RCC 7860 (cell line): ENCODE results near the gene UFM1.
"Not testable (repeated sequence)": the region's sequence is repeated elsewhere in the genome, so short reads cannot be mapped to it uniquely, and the experiment has no call there.

Source experiments
- DNase-seq: peaks from one replicate; pipeline ENCODE4 v3.0.0-alpha.2; 2015; ENCODE audit warnings: low spot score
- FAIRE-seq: peaks from 2 replicates; lab custom pipeline; 2012; peaks lifted over from hg19 to GRCh38; lab: Jason Lieb, UNC

UFM1 gene

DNA sequence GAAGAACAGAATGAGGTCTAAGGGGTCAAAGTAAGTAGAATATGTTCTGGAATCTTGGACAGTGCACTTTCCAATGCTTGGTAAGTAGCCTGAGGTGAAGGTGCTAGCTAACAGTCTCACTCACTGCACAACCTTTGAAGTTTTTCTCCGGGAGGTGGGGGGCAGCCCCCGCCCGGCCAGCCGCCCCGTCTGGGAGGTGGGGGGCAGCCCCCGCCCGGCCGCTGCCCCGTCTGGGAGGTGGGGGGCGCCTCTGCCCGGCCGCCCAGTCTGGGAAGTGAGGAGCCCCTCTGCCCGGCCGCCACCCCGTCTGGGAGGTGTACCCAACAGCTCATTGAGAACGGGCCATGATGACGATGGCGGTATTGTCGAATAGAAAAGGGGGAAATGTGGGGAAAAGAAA, 14.1 kb downstream of the UFM1 start:
- DNase-seq, FAIRE-seq: not testable (repeated sequence)

DNA sequence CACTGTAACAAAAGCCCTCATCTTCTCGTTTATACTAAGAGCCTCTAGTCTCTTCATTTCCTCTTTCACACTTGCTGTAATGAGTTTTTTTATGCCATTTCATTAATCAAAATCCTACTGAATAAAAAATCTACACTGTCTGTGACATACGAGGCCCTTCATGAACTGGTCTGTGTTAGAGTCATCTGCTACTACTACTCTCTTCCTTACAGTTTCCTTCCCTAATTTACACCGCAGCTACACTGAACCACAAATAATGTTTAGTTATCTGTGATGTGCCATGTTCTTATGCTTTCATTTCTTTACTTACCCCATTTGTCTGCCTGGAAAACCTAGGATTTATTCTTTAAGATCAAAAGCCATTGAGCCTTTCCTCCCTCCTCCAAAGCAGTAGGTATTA, 16.0 kb downstream of the UFM1 start:
- DNase-seq: no peak
- FAIRE-seq: no peak

- FAIRE-seq (no peak), DNase-seq (peak; percentile 16)
Measured at GRCh38 chr13:38366954-38367645, 17.4 kb downstream of the UFM1 start.

- FAIRE-seq: no peak
- no peak for DNase-seq
Measured at GRCh38 chr13:38369058-38369457, 19.4 kb downstream of the UFM1 start.

DNA sequence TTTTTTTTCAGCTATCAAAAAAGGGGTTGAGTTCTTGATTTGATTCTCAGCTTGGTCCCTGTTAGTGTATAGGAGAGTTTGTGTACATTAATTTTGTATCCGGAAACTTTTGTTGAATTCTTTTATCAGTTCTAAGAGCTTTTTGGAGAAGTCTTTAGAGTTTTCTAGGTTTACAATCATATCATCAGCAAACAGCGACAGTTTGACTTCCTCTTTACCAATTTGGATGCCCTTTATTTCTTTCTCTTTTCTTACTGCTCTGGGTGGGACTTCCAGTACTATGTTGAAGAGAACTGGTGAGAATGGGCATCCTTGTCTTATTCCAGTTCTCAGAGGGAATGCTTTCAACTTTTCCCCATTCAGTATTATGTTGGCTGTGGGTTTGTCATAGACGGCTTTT, 20.4 kb downstream of the UFM1 start:
- not testable (repeated sequence) for FAIRE-seq, DNase-seq

DNA sequence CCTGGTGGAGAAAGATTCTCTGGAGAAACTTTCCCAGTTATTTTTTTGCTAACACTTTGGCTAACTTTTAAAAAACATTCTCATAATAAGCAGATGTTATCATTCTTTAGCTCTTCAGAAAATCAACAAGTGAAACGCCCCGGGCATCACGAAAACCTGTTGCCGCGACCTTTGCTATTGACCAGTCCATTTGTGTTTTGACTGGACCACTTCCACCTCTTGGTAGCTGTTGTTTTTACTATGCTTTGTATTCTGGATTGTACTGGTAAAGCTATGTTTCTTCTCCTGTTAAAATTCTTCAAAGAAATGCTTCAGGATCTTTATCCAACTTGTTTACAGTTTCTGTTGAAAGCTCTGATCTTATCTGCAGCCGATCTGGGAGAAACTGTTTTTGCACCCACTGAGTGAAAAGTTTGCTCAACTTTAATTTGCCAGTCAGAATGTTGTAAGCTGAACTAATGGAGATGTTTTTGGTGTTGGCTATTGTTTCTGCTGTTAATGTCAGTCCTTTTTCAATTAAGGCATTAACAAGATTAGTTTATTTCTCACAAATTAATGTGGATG, 23.3 kb downstream of the UFM1 start:
- DNase-seq: no peak
- no peak for FAIRE-seq

DNA sequence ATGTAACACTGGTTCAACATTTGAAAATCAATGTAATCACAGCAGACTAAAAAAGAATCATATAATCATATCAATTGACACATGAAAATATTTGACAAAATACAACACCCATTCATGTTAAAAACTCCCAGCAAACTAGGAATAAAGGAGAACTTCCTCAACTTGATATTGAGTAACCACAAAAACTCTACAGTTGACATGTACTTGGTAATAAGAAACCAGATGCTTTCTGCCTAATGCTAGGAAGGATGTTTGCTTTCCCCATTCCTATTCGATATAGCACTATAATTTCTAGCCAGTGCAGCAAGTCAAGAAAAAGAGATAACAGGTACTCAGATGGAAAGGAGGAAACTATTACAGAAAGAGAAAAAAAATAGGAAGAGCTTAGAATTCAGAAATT, 26.9 kb downstream of the UFM1 start:
- FAIRE-seq (no peak), DNase-seq (no peak)

- DNase-seq (no peak), FAIRE-seq (no peak)
Measured at GRCh38 chr13:38381890-38382289, 32.2 kb downstream of the UFM1 start.

GRCh38 chr13:38382946-38383345, 33.3 kb downstream of the UFM1 start:
- DNase-seq (no peak), FAIRE-seq (no peak)

- FAIRE-seq: no peak
- no peak for DNase-seq
Measured at GRCh38 chr13:38384171-38384570, 34.5 kb downstream of the UFM1 start.

DNA sequence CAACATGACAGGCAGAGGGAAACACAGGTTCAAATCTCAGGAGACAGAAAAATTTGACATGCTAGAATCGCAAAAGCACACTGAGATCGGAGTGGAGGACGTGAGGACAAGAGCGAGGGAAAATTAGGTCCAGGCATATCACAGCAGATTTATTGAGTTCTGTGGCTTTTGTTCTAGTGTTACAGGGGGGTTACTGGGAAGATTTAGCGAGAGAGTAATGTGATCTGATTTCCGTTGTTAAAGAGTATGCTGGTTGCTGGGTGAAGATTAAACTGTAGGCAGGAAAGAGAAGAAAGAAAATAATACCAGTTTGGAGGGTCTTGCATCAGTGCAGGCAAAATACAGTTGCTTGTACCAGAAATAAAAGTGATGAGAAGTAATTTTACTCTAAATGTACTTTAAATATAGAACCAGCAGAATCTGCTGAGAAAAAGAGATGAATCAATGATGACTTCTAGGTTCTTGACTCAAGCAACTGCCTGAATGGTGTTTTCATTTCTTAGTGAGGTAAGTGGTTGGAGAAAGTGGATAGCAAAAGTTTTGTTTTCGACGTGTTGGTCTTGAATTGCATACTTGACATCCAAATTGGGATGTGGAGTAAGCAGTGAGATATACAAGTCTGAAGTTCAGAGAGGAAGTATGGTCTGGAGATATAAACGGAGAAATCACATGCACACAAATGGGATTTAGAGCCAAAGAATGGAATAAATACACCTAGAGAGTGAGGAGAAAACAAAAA, 35.7 kb downstream of the UFM1 start:
- no peak for FAIRE-seq
- DNase-seq: no peak

DNA sequence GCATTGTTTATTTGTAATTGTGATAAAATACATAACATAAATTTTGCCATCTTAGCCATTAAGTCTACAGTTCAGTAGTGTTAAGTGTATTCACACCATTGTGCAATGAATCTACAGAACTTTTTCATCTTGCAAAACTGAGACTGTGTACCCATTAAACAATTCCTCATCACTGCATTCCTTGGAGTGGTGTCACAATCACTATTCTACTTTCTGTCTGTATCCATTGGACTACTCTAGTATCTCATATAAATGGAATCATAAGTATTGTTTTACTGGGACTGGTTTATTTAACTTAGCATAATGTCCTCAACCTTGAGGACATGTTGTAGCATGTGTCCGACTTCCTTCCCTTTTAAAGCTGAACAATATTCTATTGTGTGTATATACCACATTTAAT, 36.8 kb downstream of the UFM1 start:
- FAIRE-seq: no peak

GRCh38 chr13:38391341-38391740, 41.7 kb downstream of the UFM1 start:
- DNase-seq (no peak), FAIRE-seq (no peak)

More for the DNA sequence above, 36.8 kb downstream of the UFM1 start:
- DNase-seq: no peak

DNA sequence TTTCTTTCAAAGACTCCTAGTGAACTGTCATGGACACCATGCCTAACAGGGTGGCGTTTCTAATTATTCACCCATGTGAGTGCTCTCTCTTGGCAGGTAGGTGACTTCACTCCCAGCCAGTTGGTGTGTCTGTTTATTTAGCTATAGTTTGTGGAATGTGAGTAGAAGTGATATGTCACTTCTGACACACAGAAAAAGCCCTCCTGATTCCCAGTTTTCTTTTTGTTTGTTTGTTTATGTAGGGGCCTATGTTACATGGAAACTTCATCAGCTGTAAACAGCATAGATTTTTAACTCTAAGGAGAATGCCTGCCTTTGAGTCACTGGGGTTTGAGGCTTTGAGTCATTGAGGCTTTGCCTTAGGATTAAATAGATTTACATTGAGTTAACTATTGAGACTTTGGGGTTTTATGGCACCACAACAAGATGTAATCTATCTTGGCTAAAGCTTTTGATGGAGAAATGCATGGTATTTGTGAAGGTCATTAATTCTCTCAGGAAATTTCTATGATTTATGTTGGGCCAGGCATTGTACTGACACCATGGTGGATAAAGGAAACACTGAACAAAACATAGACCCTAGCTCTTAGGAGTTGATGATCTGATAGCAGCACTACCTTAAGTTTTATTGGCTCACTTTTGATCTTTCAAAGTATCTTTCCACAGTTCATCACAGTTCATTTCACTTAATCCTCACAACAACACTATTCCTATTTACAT, 45.3 kb downstream of the UFM1 start:
- peak; percentile 79 for FAIRE-seq
- DNase-seq: peak; percentile 56

GRCh38 chr13:38395497-38395788, 45.8 kb downstream of the UFM1 start:
- FAIRE-seq: peak; percentile 17
- peak; percentile 13 for DNase-seq

DNA sequence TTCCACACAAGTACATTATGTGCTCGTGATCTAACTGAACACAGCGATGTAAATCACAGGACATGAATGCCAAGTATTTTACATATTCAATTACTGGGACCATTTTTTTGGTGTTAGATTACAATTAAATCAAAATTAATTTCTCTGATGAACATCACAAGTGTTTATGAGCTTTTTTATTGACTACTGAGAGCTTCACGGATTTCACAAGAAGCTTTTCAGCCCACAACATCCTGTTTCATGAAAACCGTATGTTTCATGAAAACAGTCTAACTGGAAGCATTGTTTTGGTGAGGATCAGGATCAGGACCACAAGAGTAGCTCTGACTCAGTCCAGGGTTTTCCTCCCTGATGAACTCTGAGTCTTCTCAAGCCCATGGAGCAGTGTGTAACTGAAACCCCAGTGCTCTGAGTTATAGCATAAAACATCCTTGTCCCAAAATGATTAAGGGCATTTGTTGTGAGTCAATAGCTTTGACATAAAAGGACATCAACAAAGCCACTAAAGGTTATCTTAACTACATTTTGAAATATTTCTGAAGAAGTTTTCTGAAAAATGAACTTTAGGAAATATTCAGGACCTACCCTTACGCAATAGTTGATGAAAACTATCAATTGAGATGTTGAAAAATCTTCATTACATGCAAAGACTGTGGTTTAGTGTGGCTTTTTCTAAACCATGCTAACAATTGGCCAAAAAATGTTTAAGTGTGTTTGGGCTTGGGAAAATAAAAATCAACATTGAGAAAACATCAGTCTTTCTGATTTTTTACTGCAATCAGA, 49.3 kb downstream of the UFM1 start:
- no peak for DNase-seq
- FAIRE-seq: no peak

GRCh38 chr13:38399535-38399934, 49.9 kb downstream of the UFM1 start:
- DNase-seq (no peak), FAIRE-seq (no peak)

DNA sequence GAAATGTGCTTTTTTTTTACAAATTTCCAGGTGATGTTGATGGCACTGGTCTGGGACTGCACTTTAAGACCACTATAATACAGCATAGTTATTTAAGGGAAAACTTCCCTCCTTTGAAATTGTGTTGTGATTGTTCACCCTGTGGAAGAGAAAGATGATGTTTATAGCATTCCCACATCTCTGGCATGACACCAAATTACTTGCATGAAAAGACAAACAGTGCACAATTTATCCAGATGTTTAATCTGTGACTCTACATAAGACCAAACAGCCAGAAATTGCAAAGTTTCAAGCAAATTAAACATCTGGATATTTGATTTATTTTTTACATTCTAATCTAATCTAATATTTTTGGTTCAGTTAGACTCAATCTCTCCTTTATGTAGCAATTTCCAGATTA, 51.6 kb downstream of the UFM1 start:
- DNase-seq: no peak
- no peak for FAIRE-seq

GRCh38 chr13:38405216-38405615, 55.6 kb downstream of the UFM1 start:
- FAIRE-seq: no peak
- no peak for DNase-seq

DNA sequence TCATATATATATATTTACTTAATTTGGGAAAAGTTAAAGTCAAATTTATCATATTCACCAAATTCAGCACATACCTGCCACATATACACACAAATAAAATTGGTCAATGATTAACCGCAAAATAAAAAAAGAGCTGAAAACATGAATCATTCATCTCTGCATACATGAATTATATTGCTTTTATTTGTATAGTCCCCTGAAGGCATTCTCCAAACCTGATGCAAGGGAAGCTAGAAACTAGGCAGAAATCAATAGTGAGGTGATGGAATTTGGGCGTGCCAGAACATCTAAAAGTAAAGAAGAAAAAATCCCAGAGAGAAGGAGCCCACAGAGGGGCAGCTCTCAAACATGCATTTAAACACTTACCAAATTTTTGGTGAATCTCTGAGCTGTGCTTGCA, 60.1 kb downstream of the UFM1 start:
- FAIRE-seq: no peak

DNA sequence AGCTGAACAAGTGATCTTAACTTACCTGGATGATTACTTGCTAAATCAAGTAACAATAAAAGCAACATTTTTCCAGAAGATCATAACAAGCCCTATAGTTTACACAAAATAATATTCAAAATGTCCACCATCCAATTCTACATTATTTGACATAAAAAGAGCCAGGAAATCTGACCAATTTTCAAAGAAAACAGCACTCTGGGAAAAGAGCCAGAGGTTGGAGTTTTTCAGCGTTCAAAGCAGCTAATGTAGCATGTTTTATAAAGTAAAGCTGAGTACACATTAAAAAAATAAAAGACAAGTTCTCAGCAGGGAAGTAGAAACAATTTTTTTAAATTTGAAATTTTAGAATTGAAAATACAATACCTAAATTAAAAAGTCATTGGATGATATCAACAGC, 62.6 kb downstream of the UFM1 start:
- no peak for FAIRE-seq
- no peak for DNase-seq

More for the DNA sequence above, 60.1 kb downstream of the UFM1 start:
- DNase-seq: no peak
